ENCODE data around the gene LTBP3. TPM values are rescaled to one million over a fixed set of nuclear protein-coding genes. Genes with fewer than 3 reads are reported as not detected.

The LTBP3 gene
- total RNA-seq, 2 experiments from 2014 or later = 64.7 to 70.8 TPM

- Mint-ChIP-seq H3K9me3 (ENCODE audit: insufficient read depth) (no peaks in the 10 kb centered on the region), H3K4me3 (no peak overlapping the region), H3K36me3 (ENCODE audit: low read depth) (no peaks in the 10 kb centered on the region), H3K27me3 (ENCODE audit: low read depth) (no peaks in the 10 kb centered on the region), H3K27ac (peak overlapping the region; percentile 45), H3K4me1 (ENCODE audit: low read depth) (peaks cover 53% of the 10 kb centered on the region)
- DNase-seq = no peak
- ChIA-PET CTCF (interaction anchor here (1.9 to 2.8 kb wide), 3 partner anchors 8 to 28 kb away, joined by 7 to 25 read pairs (median 12); no protein-coding TSS in a partner anchor), POLR2A (interaction anchor here (1.2 to 3.3 kb wide), 5 partner anchors 10 to 28 kb away, joined by 3 to 13 read pairs (median 3); partner anchors contain the start of gene ZNRD2)
- no peak for ATAC-seq
Measured at GRCh38 chr11:65559951-65560537, 1.9 kb upstream of the LTBP3 start.

GRCh38 chr11:65559535-65559934 lies 1.4 kb upstream of the LTBP3 start:
- ATAC-seq = no peak
- Mint-ChIP-seq H3K36me3 (ENCODE audit: low read depth) (no peaks in the 10 kb centered on the region), H3K27ac (peak overlapping the region; percentile 14), H3K27me3 (ENCODE audit: low read depth) (no peaks in the 10 kb centered on the region), H3K4me1 (ENCODE audit: low read depth) (peaks cover 55% of the 10 kb centered on the region), H3K9me3 (ENCODE audit: insufficient read depth) (no peaks in the 10 kb centered on the region), H3K4me3 (peak overlapping the region; percentile 36)
- CTCF ChIA-PET = interaction anchor here (2.7 to 2.8 kb wide), 2 partner anchors 18 to 29 kb away, joined by 12 to 25 read pairs; no protein-coding TSS in a partner anchor
- DNase-seq = no peak
- POLR2A ChIA-PET = interaction anchor here (0.6 to 3.3 kb wide), 6 partner anchors 10 to 68 kb away, joined by 3 to 13 read pairs (median 3); partner anchors contain the start of gene ZNRD2

DNA sequence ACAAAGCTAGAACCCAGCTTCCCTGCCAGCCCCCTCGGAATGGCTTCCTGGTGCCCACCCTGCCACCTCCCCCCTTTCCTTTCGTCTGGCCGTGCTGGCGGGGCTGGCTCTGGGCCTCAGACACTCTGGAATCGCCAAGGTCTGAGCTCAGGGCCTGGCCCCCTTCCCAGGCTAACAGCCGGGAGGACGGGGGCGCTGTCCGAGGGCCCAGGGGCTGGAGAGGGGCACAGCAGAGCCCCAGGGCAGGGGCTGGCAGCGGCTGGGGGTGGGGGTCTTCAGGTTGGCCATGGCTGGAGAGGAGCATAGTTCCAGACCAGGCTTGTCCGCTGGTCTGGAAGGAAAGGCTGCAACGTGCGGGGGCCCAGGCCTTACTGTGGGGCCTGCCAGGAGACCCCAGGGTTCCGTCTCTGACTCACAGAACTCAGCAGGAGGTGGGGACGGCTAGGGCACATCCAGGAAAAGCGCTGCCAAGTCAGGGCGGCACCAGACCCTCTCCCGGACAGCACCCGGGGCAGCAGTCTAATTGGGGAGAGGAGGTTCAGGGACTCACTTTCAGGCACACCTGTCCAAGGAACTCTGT lies 861 bp upstream of the LTBP3 start:
- CTCF ChIA-PET = interaction anchor here (1.2 to 2.8 kb wide), 3 partner anchors 11 to 29 kb away, joined by 5 to 25 read pairs (median 12); partner anchors contain the start of gene ZNRD2
- no peak for ATAC-seq
- H3K9me3 Mint-ChIP-seq (ENCODE audit: insufficient read depth) = no peaks in the 10 kb centered on the region

GRCh38 chr11:65557280-65558001 lies 718 bp downstream of the LTBP3 start:
- POLR2A ChIA-PET = interaction anchor here (0.7 to 1.8 kb wide), 8 partner anchors 8 to 136 kb away, joined by 3 to 11 read pairs (median 4); partner anchors contain the start of genes FAM89B, NEAT1 and ZNRD2
- DNase-seq (no peak), ATAC-seq (peak; percentile 12)

More for the DNA sequence above, 861 bp upstream of the LTBP3 start:
- H3K27me3 Mint-ChIP-seq (ENCODE audit: low read depth) = no peaks in the 10 kb centered on the region
- H3K27ac Mint-ChIP-seq = peak overlapping the region; percentile 66
- POLR2A ChIA-PET = interaction anchor here (0.6 to 3.3 kb wide), 10 partner anchors 8 to 68 kb away, joined by 3 to 13 read pairs (median 3); partner anchors contain the start of gene ZNRD2
- DNase-seq = no peak
- peaks cover 59% of the 10 kb centered on the region for H3K4me1 Mint-ChIP-seq (ENCODE audit: low read depth)
- peak overlapping the region; percentile 63 for H3K4me3 Mint-ChIP-seq
- H3K36me3 Mint-ChIP-seq (ENCODE audit: low read depth) = no peaks in the 10 kb centered on the region

DNA sequence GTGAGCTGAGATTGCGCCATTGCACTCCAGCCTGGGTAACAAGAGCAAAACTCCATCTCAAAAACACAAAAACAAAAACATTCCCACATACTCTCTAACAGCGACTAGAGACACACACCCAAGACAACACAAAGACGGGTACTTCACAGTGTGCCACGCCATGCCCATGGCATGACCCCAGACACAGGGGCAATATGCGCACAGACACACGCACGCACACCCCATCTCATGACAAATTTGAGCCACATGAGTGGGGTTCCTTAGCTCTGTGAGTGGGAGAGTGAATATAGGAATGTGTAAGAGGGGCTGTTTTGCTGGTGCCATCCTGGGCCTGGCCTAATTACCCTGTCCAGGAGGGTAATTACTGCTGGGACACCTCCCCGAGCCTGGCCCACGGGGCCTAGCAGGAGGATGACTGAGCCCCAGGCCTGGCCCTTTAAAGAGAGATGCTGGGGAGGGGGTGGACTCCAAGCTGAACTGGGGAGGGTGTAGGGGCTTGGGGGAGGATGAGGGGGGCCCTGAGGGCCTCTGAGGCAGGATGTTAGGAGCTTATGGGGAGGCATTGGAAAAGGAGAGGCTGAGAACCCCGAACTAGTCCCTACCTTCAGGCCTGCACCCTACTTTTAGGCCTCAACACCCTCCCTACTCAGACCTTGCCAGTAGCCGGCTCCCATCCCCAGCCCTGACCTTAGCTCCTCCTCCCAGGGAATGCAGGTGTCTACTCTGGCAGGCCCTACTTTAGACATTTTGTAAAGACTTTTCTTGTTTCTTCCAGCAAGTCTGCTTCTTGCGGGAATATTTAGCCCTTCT lies 1.5 kb downstream of the LTBP3 start:
- POLR2A ChIA-PET = interaction anchor here (0.7 to 1.8 kb wide), 9 partner anchors 8 to 207 kb away, joined by 3 to 11 read pairs (median 4); partner anchors contain the start of genes FAM89B, NEAT1 and ZNRD2

More at GRCh38 chr11:65557280-65558001, 718 bp downstream of the LTBP3 start:
- CTCF ChIA-PET = interaction anchor here (0.7 to 3.5 kb wide), 6 partner anchors 9 to 31 kb away, joined by 3 to 18 read pairs (median 6); partner anchors contain the start of genes FAM89B and ZNRD2
- peak overlapping the region; percentile 76 for H3K27ac Mint-ChIP-seq
- no peaks in the 10 kb centered on the region for H3K9me3 Mint-ChIP-seq (ENCODE audit: insufficient read depth)
- H3K27me3 Mint-ChIP-seq (ENCODE audit: low read depth) = no peaks in the 10 kb centered on the region
- peak overlapping the region; percentile 82 for H3K4me3 Mint-ChIP-seq
- H3K36me3 Mint-ChIP-seq (ENCODE audit: low read depth) = peaks cover 2% of the 10 kb centered on the region
- peaks cover 65% of the 10 kb centered on the region for H3K4me1 Mint-ChIP-seq (ENCODE audit: low read depth)

DNA sequence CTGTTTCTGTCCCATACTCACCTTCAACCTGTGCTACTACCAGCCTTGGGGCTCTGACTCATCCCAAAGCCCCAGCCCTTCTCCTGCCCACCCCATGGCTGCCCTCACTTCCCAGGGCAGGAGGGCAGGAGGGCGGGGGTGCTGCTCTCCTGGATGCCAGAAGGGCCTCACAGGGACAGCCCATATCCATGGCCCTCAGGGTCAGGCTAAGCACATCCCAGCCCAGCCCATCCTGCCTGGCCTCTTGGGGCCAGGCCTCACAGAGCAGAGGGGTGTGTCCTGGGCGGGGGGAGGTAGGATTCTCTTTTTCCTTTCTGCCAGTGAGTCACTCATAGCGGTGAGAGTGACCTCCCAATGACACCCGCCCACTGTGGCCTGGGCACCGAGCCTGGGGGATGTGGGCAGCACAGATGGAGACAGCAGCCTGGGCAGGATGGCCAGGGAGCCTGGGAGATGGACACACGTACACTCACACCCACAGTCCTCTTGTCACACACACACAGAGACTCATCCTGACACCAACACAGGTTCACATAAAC lies 2.4 kb downstream of the LTBP3 start:
- DNase-seq = no peak
- H3K27ac Mint-ChIP-seq = peak overlapping the region; percentile 76
- ChIA-PET CTCF (interaction anchor here (0.8 to 3.5 kb wide), 3 partner anchors 14 to 16 kb away, joined by 3 to 18 read pairs (median 3); partner anchors contain the start of gene ZNRD2), POLR2A (interaction anchor here (1.0 kb wide), 1 partner anchor 303 kb away, joined by 3 read pairs; the partner anchor contains the start of gene CFL1)
- peaks cover 80% of the 10 kb centered on the region for H3K4me1 Mint-ChIP-seq (ENCODE audit: low read depth)
- peak overlapping the region; percentile 82 for H3K4me3 Mint-ChIP-seq
- peaks cover 19% of the 10 kb centered on the region for H3K36me3 Mint-ChIP-seq (ENCODE audit: low read depth)
- no peaks in the 10 kb centered on the region for H3K27me3 Mint-ChIP-seq (ENCODE audit: low read depth)
- ATAC-seq = no peak
- no peaks in the 10 kb centered on the region for H3K9me3 Mint-ChIP-seq (ENCODE audit: insufficient read depth)

More for the DNA sequence above, 1.5 kb downstream of the LTBP3 start:
- CTCF ChIA-PET = interaction anchor here (0.7 to 3.5 kb wide), 6 partner anchors 8 to 32 kb away, joined by 3 to 18 read pairs (median 6); partner anchors contain the start of genes FAM89B and ZNRD2
- Mint-ChIP-seq H3K4me3 (peak overlapping the region; percentile 82), H3K9me3 (ENCODE audit: insufficient read depth) (no peaks in the 10 kb centered on the region), H3K36me3 (ENCODE audit: low read depth) (peaks cover 10% of the 10 kb centered on the region), H3K27ac (peak overlapping the region; percentile 76), H3K27me3 (ENCODE audit: low read depth) (no peaks in the 10 kb centered on the region), H3K4me1 (ENCODE audit: low read depth) (peaks cover 72% of the 10 kb centered on the region)
- ATAC-seq = no peak
- no peak for DNase-seq

DNA sequence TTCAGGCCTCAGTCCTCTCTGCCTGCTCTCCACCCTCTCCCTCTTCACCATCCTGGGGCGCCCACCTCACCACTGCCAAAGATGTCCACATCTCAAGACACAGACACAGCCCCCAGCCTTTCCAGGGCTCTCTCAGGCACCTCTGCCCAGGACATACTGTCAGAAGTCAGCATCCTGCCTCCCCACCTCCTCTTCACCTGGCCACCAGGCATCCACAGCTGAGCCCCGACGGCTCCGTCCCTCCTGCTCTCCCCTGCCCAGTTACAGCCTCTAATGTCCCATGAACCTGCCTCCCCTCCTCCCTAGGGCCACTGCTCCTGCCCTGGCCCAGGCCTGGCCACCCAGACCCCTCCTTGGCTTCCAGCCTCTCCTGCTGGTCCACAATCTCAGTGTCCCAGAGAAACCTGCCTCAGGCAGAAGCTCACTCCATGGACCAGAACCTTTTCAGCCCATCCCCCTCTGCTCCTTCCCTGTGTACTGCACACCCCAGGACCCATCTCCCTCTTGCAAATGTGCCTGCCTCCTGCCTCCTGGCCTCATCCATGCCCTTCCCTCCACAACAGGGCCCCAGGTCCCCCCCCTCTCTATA lies 3.2 kb downstream of the LTBP3 start:
- ATAC-seq (no peak), DNase-seq (no peak)
- H3K4me1 Mint-ChIP-seq (ENCODE audit: low read depth) = peaks cover 72% of the 10 kb centered on the region
- H3K4me3 Mint-ChIP-seq = peak overlapping the region; percentile 68
- no peaks in the 10 kb centered on the region for H3K27me3 Mint-ChIP-seq (ENCODE audit: low read depth)
- ChIA-PET CTCF (interaction anchor here (0.8 to 3.5 kb wide), 4 partner anchors 11 to 17 kb away, joined by 3 to 18 read pairs (median 4); partner anchors contain the start of gene ZNRD2), POLR2A (interaction anchor here (1.0 kb wide), 1 partner anchor 303 kb away, joined by 3 read pairs; the partner anchor contains the start of gene CFL1)
- H3K27ac Mint-ChIP-seq = peak overlapping the region; percentile 76
- no peaks in the 10 kb centered on the region for H3K9me3 Mint-ChIP-seq (ENCODE audit: insufficient read depth)
- H3K36me3 Mint-ChIP-seq (ENCODE audit: low read depth) = peaks cover 24% of the 10 kb centered on the region

- CTCF ChIA-PET = interaction anchor here (1.0 to 3.9 kb wide), 4 partner anchors 11 to 16 kb away, joined by 3 to 35 read pairs (median 12); partner anchors contain the start of gene ZNRD2
- H3K36me3 Mint-ChIP-seq (ENCODE audit: low read depth) = peaks cover 28% of the 10 kb centered on the region
- POLR2A ChIA-PET = interaction anchor here (0.8 to 1.0 kb wide), 3 partner anchors 11 to 304 kb away, joined by 3 read pairs; partner anchors contain the start of gene CFL1
- peak overlapping the region; percentile 68 for H3K4me3 Mint-ChIP-seq
- no peaks in the 10 kb centered on the region for H3K27me3 Mint-ChIP-seq (ENCODE audit: low read depth)
- ATAC-seq (no peak), DNase-seq (no peak)
- peaks cover 67% of the 10 kb centered on the region for H3K4me1 Mint-ChIP-seq (ENCODE audit: low read depth)
- no peaks in the 10 kb centered on the region for H3K9me3 Mint-ChIP-seq (ENCODE audit: insufficient read depth)
- H3K27ac Mint-ChIP-seq = peak overlapping the region; percentile 76
Measured at GRCh38 chr11:65554057-65554818, 3.9 kb downstream of the LTBP3 start.

DNA sequence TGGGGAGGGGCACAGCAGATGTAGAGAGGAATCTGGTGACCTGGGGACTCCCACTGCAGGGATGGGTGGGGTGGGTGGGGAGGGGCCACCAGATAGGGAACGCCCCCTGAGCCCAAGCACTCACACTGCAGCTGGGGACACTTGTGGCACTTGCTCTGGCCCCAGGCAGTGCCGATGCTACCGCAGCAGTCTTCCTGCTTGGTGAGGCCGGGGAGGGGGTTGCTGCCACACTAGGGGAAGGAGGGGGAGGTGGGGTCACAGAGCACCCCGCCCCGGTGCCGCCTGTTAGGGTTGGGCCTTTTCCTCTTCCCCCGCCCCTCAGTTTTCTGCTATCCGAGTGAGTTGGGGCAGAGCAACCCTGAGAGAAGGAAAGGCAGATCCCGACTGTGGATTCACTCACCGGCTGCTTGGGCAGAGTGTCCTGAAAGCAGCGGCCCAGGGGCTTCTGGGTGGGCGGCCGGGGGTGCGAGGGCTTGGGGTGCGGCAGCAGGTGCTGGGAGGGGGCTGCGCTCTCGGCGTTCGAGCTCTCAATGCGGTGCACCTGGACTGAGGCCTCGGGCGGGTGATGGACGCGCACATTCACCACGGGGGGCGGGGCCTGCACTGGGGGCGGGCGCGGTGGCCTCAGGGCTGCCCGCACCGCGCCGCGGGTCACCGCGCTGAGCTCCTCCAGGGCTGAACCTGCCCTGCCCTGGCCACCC lies 4.7 kb downstream of the LTBP3 start:
- DNase-seq (peak; percentile 91), ATAC-seq (peak; percentile 67)
- ChIA-PET POLR2A (interaction anchor here (0.8 to 2.0 kb wide), 8 partner anchors 9 to 220 kb away, joined by 3 to 5 read pairs (median 3); partner anchors contain the start of genes DPF2, MALAT1 and ZNRD2), CTCF (interaction anchor here (1.7 to 3.9 kb wide), 6 partner anchors 10 to 19 kb away, joined by 5 to 35 read pairs (median 13); partner anchors contain the start of gene FAM89B)
- peak overlapping the region; percentile 62 for H3K27ac Mint-ChIP-seq
- H3K9me3 Mint-ChIP-seq (ENCODE audit: insufficient read depth) = no peaks in the 10 kb centered on the region
- H3K36me3 Mint-ChIP-seq (ENCODE audit: low read depth) = peaks cover 36% of the 10 kb centered on the region
- peak overlapping the region; percentile 50 for H3K4me3 Mint-ChIP-seq
- peaks cover 70% of the 10 kb centered on the region for H3K4me1 Mint-ChIP-seq (ENCODE audit: low read depth)
- H3K27me3 Mint-ChIP-seq (ENCODE audit: low read depth) = no peaks in the 10 kb centered on the region
